Measurements from ENCODE around the gene MRFAP1.

DNA sequence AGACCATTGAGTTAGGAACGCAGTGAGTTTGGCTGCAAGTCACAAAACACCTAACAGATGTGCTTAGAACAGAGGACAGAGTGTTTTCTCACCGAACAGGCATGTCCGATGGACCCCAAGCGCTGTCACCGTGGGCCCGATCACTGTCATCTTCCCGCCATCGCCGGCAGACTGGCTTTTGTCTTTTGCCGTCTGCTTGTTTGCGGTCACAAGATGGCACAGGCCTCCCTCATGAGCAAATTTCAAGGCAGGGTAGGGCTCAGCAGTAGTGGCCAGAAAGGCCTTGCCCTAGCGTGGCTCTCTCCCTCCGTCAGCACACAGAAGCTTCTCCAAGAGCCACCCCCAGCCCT is 21.4 kb upstream of the MRFAP1 start:
- TF ChIP-seq, protein P1, sequence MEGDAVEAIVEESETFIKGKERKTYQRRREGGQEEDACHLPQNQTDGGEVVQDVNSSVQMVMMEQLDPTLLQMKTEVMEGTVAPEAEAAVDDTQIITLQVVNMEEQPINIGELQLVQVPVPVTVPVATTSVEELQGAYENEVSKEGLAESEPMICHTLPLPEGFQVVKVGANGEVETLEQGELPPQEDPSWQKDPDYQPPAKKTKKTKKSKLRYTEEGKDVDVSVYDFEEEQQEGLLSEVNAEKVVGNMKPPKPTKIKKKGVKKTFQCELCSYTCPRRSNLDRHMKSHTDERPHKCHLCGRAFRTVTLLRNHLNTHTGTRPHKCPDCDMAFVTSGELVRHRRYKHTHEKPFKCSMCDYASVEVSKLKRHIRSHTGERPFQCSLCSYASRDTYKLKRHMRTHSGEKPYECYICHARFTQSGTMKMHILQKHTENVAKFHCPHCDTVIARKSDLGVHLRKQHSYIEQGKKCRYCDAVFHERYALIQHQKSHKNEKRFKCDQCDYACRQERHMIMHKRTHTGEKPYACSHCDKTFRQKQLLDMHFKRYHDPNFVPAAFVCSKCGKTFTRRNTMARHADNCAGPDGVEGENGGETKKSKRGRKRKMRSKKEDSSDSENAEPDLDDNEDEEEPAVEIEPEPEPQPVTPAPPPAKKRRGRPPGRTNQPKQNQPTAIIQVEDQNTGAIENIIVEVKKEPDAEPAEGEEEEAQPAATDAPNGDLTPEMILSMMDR (IDR thresholded peaks at IDR 0.05), result no peak
- no peak for TF ChIP-seq POLR2A (IDR thresholded peaks at IDR 0.05)
